Trophoblast cell (in vitro differentiated cells and primary cell): ENCODE results near the gene ME2.

Experiments
- DNase-seq, 2 donors: peaks; one replicate each; pipeline ENCODE4 v3.0.0-alpha.2; 2016
- H2AFZ ChIP-seq: 2 replicates; pipeline ENCODE4 v1.6.1; 2013; ENCODE audit warnings: low read length, moderate library complexity, mild to moderate bottlenecking; ENCODE audit not compliant: insufficient read depth, poor library complexity
- H2AK5ac ChIP-seq: 2 replicates; pipeline ENCODE4 v1.6.1; 2013; ENCODE audit warnings: mild to moderate bottlenecking, low read length
- H2BK120ac ChIP-seq: 2 replicates; pipeline ENCODE4 v1.6.1; 2013; ENCODE audit warnings: low read length, mild to moderate bottlenecking, moderate library complexity; ENCODE audit not compliant: insufficient read depth, poor library complexity
- H2BK12ac ChIP-seq: 2 replicates; pipeline ENCODE4 v1.6.1; 2013; ENCODE audit warnings: mild to moderate bottlenecking, low read length, moderate library complexity
- H2BK5ac ChIP-seq: 2 replicates; pipeline ENCODE4 v1.6.1; 2013; ENCODE audit warnings: low read length, low read depth, moderate library complexity, mild to moderate bottlenecking; ENCODE audit not compliant: poor library complexity
- H3K14ac ChIP-seq: 2 replicates; pipeline ENCODE4 v1.6.1; 2013; ENCODE audit warnings: mild to moderate bottlenecking, low read length
- H3K18ac ChIP-seq: 2 replicates; pipeline ENCODE4 v1.6.1; 2013; ENCODE audit warnings: mild to moderate bottlenecking, low read length
- H3K23ac ChIP-seq: 2 replicates; pipeline ENCODE4 v1.6.1; 2013; ENCODE audit warnings: low read length
- H3K27ac ChIP-seq: 2 replicates; pipeline ENCODE4 v1.5.1; 2013; ENCODE audit warnings: low read depth, mild to moderate bottlenecking, inconsistent platforms, low read length, moderate library complexity
- H3K27me3 ChIP-seq: 2 replicates; pipeline ENCODE4 v1.6.1; 2013; ENCODE audit warnings: inconsistent platforms, mild to moderate bottlenecking, low read length, moderate library complexity; ENCODE audit not compliant: insufficient read depth
- H3K36me3 ChIP-seq, 2 experiments: 1 replicate in 1 of 2; 2 replicates in 1 of 2; pipeline ENCODE4 v1.6.1; 2013; ENCODE audit warnings: low read length in 2 of 2, mild to moderate bottlenecking in 2 of 2, moderate library complexity in 1 of 2; ENCODE audit not compliant: insufficient read depth in 2 of 2, control insufficient read depth in 1 of 2
- H3K4ac ChIP-seq: 2 replicates; pipeline ENCODE4 v1.6.1; 2013; ENCODE audit warnings: low read depth, mild to moderate bottlenecking, low read length, moderate library complexity
- H3K4me1 ChIP-seq, 2 experiments: 1 replicate in 1 of 2; 2 replicates in 1 of 2; pipeline ENCODE4 v1.6.1; 2013; ENCODE audit warnings: low read length in 2 of 2, mild to moderate bottlenecking in 2 of 2, moderate library complexity in 1 of 2; ENCODE audit not compliant: insufficient read depth in 2 of 2, control insufficient read depth in 1 of 2
- H3K4me2 ChIP-seq: 2 replicates; pipeline ENCODE4 v1.6.1; 2013; ENCODE audit warnings: inconsistent platforms, mild to moderate bottlenecking, low read length, moderate library complexity
- H3K4me3 ChIP-seq: 2 replicates; pipeline ENCODE4 v1.5.1; 2013; ENCODE audit warnings: mild to moderate bottlenecking, low read depth, low read length, inconsistent platforms
- H3K79me1 ChIP-seq: one replicate; pipeline ENCODE4 v1.6.1; 2013; ENCODE audit warnings: low read length
- H3K79me2 ChIP-seq: 2 replicates; pipeline ENCODE4 v1.6.1; 2013; ENCODE audit warnings: low read length, mild to moderate bottlenecking; ENCODE audit not compliant: control insufficient read depth, insufficient read depth, poor library complexity
- H3K9ac ChIP-seq: 2 replicates; pipeline ENCODE4 v1.6.1; 2013; ENCODE audit warnings: mild to moderate bottlenecking, low read length
- H3K9me3 ChIP-seq: 2 replicates; pipeline ENCODE4 v1.6.1; 2013; ENCODE audit warnings: low read depth, mild to moderate bottlenecking, control low read depth, inconsistent platforms, low read length; ENCODE audit not compliant: insufficient read depth
- H4K12ac ChIP-seq: 2 replicates; pipeline ENCODE4 v1.6.1; 2013; ENCODE audit warnings: low read depth, mild to moderate bottlenecking, low read length, moderate library complexity
- H4K8ac ChIP-seq: 2 replicates; pipeline ENCODE4 v1.6.1; 2013; ENCODE audit warnings: low read depth, mild to moderate bottlenecking, low read length, moderate library complexity
- H4K91ac ChIP-seq: one replicate; pipeline ENCODE4 v1.6.1; 2013; ENCODE audit warnings: low read depth, mild to moderate bottlenecking, low read length, moderate library complexity
- WGBS: extraction: QIAGEN DNeasy Blood & Tissue Kit; methylation state at CpG from one replicate; pipeline ENCODE4 v1.1.7; 2013; ENCODE audit warnings: missing lambda C conversion rate; ENCODE audit not compliant: insufficient read length, insufficient coverage; ENCODE audit errors: extremely low coverage; 5-methylcytosine and 5-hydroxymethylcytosine counted together

The ME2 gene

GRCh38 chr18:50866765-50867164 lies 12.2 kb upstream of the ME2 start:
- Histone ChIP-seq H2BK12ac (no peak overlapping the region), H4K12ac (no peak overlapping the region)

GRCh38 chr18:50869150-50869549 lies 9.8 kb upstream of the ME2 start:
- no peak overlapping the region for H3K18ac ChIP-seq
- no peak overlapping the region for H3K14ac ChIP-seq
- H3K27me3 ChIP-seq = no peaks in the 10 kb centered on the region
- no peak for DNase-seq
- H2BK5ac ChIP-seq = no peak overlapping the region
- H3K23ac ChIP-seq = no peak overlapping the region
- no peak overlapping the region for H3K27ac ChIP-seq
- no peak overlapping the region for H2AFZ ChIP-seq
- WGBS = no CpG with 5 or more reads among the region's 4 CpGs
- no peaks in the 10 kb centered on the region for H3K36me3 ChIP-seq
- H2BK120ac ChIP-seq = no peak overlapping the region
- H3K4me3 ChIP-seq = no peak overlapping the region
- no peak overlapping the region for H2AK5ac ChIP-seq
- no peak overlapping the region for H4K12ac ChIP-seq
- no peak overlapping the region for H4K91ac ChIP-seq
- H2BK12ac ChIP-seq = no peak overlapping the region
- H3K79me2 ChIP-seq = no peaks in the 10 kb centered on the region
- H3K4ac ChIP-seq = no peak overlapping the region
- H4K8ac ChIP-seq = no peak overlapping the region
- no peak overlapping the region for H3K4me2 ChIP-seq
- H3K4me1 ChIP-seq = no peaks in the 10 kb centered on the region
- no peaks in the 10 kb centered on the region for H3K79me1 ChIP-seq
- H3K9ac ChIP-seq = no peak overlapping the region
- H3K9me3 ChIP-seq = no peaks in the 10 kb centered on the region

More at GRCh38 chr18:50866765-50867164, 12.2 kb upstream of the ME2 start:
- H4K91ac ChIP-seq = no peak overlapping the region
- no peak overlapping the region for H2BK5ac ChIP-seq
- H3K18ac ChIP-seq = no peak overlapping the region
- H3K4me1 ChIP-seq = no peaks in the 10 kb centered on the region
- no peak overlapping the region for H3K4me2 ChIP-seq
- H4K8ac ChIP-seq = no peak overlapping the region
- no peaks in the 10 kb centered on the region for H3K79me2 ChIP-seq
- no peak overlapping the region for H2AFZ ChIP-seq
- no peaks in the 10 kb centered on the region for H3K79me1 ChIP-seq
- H3K23ac ChIP-seq = no peak overlapping the region
- peak in 1 of 2 donors; percentile 48 for DNase-seq
- H2AK5ac ChIP-seq = no peak overlapping the region
- no peak overlapping the region for H3K14ac ChIP-seq
- no peaks in the 10 kb centered on the region for H3K9me3 ChIP-seq
- no peak overlapping the region for H3K4ac ChIP-seq
- no peak overlapping the region for H3K9ac ChIP-seq
- H3K27ac ChIP-seq = no peak overlapping the region
- H3K36me3 ChIP-seq = no peaks in the 10 kb centered on the region
- no peaks in the 10 kb centered on the region for H3K27me3 ChIP-seq
- H3K4me3 ChIP-seq = no peak overlapping the region
- no peak overlapping the region for H2BK120ac ChIP-seq

- Histone ChIP-seq H3K4me3 (no peak overlapping the region), H3K36me3 (no peaks in the 10 kb centered on the region), H3K4me2 (no peak overlapping the region), H4K8ac (no peak overlapping the region), H4K91ac (no peak overlapping the region), H3K27ac (no peak overlapping the region), H3K79me1 (no peaks in the 10 kb centered on the region), H2BK5ac (no peak overlapping the region), H3K9ac (no peak overlapping the region), H3K79me2 (no peaks in the 10 kb centered on the region), H3K18ac (no peak overlapping the region), H3K9me3 (no peaks in the 10 kb centered on the region), H2BK120ac (no peak overlapping the region), H3K4ac (no peak overlapping the region), H2AK5ac (no peak overlapping the region), H3K27me3 (no peaks in the 10 kb centered on the region), H2AFZ (no peak overlapping the region), H3K14ac (no peak overlapping the region), H4K12ac (no peak overlapping the region), H3K4me1 (no peaks in the 10 kb centered on the region), H3K23ac (no peak overlapping the region), H2BK12ac (no peak overlapping the region)
- DNase-seq = peak; percentile 53 to 66
- no CpG with 5 or more reads among the region's 7 CpGs for WGBS
These were observed 8.6 kb upstream of the ME2 start for GRCh38 chr18:50870138-50870845.

- no peak overlapping the region for H2AK5ac ChIP-seq
These were observed 7.1 kb upstream of the ME2 start for GRCh38 chr18:50871846-50872245.

More at GRCh38 chr18:50871846-50872245, 7.1 kb upstream of the ME2 start:
- no peak overlapping the region for H3K14ac ChIP-seq
- H2BK5ac ChIP-seq = no peak overlapping the region
- no peak overlapping the region for H3K4ac ChIP-seq
- H2BK12ac ChIP-seq = no peak overlapping the region
- no peak overlapping the region for H3K4me2 ChIP-seq
- no peaks in the 10 kb centered on the region for H3K9me3 ChIP-seq
- H3K4me3 ChIP-seq = no peak overlapping the region
- H3K79me2 ChIP-seq = no peaks in the 10 kb centered on the region
- no peak overlapping the region for H2BK120ac ChIP-seq
- no peak overlapping the region for H4K8ac ChIP-seq
- H3K36me3 ChIP-seq = no peaks in the 10 kb centered on the region
- no peaks in the 10 kb centered on the region for H3K79me1 ChIP-seq
- H3K9ac ChIP-seq = no peak overlapping the region
- no peak overlapping the region for H3K18ac ChIP-seq
- no peak overlapping the region for H3K23ac ChIP-seq
- no peaks in the 10 kb centered on the region for H3K4me1 ChIP-seq
- no peak overlapping the region for H4K12ac ChIP-seq
- no peak overlapping the region for H2AFZ ChIP-seq
- H3K27me3 ChIP-seq = no peaks in the 10 kb centered on the region
- no peak for DNase-seq
- no peak overlapping the region for H3K27ac ChIP-seq
- WGBS = no CpG with 5 or more reads among the region's 3 CpGs
- no peak overlapping the region for H4K91ac ChIP-seq
